8988T (cell line): Measurements from ENCODE around the gene UNC79.
"Not testable (repeated sequence)": the region's sequence is repeated elsewhere in the genome, so short reads cannot be mapped to it uniquely, and the experiment has no call there.

Experiments
- DNase-seq: peaks from one replicate; pipeline ENCODE4 v3.0.0; 2011

The UNC79 gene

DNA sequence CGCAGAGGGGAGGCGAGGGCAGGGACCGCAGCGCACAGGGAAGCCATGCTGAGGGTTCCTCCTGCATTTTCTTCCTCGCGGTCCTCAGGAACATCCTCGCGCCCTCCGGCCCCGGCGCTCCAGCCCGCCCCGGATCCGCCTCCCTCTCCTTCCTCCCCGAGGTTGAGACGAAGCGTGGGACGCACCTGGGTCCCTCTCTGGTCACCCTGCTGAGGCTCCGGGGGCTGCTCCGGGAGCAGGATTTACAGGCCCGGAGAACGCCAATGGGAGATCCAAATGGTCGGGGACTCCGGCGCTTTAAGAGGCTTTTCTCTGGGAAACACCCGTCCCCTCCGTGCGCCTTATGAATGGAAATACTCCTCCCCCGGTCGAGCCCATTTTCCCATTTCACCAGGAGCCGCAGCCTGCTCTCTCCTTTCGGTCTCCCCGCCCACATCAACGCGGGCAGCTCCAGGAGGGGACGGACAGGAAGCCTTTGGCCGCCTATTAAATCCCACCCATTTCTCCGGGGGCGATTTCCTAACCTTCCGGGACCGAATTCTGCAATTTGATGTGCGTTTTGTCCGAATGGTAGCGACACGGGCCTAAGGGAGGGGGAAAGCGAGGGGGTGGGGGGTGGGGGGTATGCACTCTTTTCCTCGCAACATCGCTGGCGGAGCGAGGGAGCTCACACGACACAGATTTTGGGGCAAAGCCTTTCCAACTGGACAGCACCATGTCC, at the start of gene UNC79:
Gene UNC79 (plus strand): TSS at position 625 of the 721 bp plus-strand sequence. CDS start 91 bp downstream, at position 716.
- DNase-seq = peak; percentile 32

DNA sequence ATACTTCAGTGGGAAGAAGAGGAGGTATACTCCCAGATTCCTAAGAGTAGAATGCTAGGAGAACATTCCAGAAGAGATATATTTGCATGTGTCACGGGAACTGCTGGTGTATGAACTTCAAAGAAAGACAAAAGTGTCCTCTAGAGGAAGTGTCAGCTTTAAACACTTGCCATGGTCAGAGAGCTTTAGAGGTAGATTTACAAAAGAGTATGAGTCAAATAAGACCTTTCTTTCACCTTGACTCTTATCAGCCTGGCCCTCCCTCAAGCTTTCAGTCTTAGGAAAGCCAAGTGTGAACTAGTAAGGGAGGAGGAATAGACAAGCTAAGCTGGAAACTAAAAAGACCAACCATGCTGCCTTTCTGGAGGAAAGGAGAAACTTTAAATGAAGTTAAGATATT, 49.1 kb upstream of the UNC79 start:
- no peak for DNase-seq

DNA sequence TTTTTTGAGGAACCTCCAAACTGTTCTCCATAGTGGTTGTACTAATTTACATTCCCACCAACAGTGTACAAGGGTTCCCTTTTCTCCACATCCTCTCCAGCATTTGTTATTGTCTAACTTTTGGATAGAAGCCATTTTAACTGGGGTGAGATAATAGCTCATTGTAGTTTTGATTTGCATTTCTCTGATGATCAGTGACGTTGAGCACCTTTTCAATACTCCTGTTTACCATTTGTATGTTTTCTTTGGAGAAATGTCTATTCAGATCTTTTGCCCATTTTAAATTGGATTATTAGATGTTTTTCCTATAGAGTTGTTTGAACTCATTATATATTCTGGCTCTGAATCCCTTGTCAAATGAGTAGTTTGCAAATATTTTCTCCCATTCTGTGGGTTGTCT, 46.5 kb upstream of the UNC79 start:
- not testable (repeated sequence) for DNase-seq

DNA sequence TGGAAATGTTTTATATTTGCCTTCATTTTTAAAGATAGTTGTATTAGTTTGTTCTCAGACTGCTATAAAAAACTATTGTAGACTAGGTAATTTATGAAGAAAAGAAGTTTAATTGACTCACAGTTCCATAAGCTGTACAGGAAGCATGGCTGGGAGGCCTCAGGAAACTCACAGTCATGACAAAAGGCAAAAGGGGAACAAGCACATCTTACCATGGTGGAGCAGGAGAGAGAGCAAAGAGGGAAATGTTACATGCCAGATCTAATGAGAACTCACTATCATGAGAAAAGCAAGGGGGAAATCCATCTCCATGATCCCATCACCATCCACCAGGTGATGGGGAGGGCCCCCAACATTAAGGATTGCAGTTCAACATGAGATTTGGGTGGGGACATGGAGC, 35.5 kb upstream of the UNC79 start:
- no peak for DNase-seq

DNA sequence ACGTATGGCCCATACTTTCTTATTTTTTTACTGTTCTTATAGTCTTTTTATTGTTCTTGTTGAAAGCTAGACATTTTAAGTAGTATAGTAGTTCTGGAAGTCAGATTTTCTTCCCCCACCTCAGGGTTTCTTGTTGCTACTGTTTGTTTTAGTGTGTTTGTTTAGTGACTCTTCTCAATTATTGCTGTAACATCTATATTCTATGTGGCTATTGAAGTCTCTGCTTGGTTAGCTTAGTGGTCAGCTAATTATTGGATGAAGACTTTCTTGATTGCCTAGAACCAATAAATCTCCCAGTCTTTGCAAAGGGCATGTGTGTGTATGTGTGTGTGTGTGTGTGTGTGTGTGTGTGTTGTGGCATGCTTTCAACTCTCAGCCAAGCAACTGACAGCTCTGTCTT, 34.3 kb upstream of the UNC79 start:
- DNase-seq = no peak

DNA sequence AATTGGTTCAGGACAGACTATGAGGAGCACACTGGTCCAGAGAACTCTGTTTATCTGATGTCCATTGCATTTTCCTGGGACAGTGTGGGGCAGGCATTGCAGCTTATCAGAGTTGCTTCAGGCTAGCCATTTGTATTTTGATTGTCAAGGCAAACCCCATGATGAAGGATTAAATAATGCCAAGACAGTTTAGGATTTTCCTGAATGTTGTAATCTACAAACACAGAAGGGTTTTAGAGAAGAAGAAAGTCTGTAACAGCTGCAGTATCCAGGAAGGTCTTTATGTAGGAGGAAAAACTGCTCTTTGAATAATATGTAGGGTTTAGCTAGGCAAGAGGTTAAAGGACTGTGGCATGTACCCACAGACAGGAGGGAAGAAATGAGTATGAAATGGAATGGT, 32.2 kb upstream of the UNC79 start:
- no peak for DNase-seq

DNA sequence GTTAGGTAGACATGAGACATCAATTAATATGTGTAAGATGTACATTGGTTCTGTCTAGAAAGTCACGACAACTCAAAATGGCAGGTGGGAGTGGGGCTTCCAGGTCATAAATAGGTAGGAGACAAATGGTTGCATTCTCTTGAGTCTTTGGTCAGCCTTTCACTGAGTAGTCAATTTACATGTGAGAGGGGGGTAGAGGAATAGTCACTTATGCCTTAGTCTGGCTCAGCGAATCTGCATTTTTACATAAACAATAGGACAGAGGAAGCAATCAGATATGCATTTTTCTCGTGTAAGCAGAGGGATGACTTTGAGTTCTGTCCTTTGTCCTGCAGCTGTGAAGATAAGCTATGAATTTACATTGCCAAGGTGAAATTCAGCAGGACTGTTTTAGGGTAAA, 27.8 kb upstream of the UNC79 start:
- no peak for DNase-seq

DNA sequence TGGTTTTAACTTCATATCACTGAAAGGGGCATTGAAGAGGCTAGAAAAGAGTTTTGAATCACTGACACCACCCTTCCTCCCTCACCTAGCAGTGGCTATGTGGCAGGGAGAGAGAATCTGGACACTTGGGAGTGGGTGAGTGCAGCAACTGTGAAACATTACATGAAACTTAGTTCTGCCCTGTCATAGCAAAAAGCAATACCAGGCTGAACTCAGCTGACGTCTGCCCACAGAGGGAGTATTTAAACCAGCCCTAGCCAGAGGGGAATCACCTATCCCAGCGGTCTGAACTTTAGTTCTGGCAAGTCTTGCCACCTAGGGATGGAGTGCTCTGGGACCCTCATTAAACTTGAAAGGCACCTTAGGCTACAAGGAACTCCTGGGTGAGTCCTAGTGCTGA, 20.7 kb upstream of the UNC79 start:
- no peak for DNase-seq

DNA sequence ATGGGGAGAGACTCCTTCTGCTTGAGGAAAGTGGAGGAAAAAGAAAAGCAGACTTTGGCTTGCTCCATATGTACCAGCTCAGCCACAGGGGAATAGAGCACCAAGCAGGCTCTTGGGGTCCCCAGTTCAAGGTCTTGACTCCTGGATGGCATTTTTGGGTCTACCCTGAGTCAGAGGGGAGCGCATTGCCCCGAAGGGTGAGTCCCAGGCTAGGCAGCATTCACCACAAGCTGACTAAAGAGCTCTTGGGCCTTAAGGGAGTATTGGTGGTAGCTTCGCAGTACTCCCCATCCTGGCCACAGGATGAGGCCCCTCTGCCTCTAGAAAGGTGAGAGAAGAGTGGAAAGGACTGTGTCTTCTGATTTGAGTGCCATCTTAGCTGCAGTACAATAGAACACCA, 19.8 kb upstream of the UNC79 start:
- DNase-seq = no peak

DNA sequence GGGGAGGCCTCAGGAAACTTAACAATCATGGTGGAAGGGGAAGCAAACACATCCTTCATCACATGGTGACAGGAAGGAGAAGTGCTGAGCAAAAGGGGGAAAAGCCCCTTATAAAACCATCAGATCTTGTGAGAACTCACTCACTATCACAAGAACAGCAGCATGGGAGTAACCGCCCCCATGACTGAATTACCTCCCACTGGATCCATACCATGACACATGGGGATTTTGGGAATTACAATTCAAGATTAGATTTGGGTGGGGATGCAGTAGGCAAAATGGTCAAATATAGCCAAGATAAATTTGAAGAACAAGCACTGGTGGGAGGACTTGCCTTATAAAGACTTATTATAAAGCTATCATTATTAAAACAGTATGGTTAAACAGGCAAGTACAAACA, 5.6 kb upstream of the UNC79 start:
- DNase-seq = not testable (repeated sequence)

DNA sequence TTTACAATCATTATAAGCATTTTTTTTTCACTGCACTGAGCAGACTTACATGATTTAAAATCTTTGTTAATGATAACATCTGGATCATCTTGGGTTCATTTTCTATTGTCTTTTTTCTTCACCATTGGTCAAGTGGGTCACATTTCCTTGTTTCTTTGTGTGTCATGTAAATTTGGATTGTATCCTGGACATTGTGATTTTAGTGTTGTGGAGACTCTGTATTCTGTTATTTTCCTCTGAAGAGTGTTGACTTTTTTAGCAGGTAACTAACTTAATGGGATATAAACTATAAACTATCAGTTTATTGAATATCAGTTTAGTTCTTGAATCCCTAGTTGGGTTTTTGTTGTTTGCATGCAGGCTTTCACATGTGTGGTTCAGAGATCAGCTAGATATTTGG, 4.0 kb upstream of the UNC79 start:
- DNase-seq = no peak

DNA sequence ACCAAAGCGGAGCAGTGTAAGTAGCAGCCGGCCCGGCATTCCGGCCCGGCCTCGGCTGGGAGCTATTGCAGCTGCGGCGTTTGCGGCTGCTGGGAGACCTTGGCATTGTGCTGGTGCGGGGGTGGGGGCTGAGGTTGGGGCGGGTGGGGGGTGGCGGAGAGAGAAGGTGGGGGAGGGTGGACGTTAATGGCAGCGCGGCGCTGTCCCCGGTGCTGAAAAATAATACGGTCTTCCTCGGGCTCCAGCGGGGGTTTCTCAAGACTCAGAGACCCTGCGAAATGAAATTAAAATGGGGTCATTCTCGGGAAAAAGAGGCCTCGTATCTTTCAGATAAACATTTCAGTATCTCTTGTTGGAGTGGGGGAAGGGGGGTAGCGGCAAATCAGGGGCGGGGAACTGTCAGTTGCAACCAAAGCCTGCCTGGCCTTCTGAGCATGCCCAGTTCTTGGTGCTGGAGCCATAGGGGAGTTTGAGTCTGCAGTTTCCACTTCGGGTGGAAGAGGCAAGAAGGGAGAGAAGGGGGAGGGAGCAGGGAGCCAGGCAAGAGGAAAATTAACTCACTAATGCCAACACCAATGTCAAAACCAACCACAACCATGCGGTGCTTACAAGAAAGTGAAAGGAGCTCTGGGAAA, 414 bp downstream of the UNC79 start:
- no peak for DNase-seq

DNA sequence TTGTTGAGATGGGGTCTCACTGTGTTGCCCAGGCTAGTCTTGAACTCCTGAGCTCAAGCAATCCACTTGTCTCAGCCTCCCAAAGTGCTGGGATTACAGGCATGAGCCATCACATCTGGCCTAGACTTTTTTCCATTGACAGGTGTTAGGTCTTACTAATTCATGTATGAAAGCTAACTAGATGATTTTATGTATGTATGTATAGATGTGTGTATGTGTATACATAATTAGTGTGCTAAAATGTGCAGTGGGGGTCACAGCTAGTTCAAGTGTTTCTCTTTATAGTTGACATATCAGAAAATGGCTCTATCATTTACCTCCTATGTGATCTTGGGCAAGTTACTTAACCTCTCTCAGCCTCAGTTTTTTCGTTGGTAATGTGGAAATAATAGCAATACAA, 23.5 kb downstream of the UNC79 start:
- DNase-seq = no peak

DNA sequence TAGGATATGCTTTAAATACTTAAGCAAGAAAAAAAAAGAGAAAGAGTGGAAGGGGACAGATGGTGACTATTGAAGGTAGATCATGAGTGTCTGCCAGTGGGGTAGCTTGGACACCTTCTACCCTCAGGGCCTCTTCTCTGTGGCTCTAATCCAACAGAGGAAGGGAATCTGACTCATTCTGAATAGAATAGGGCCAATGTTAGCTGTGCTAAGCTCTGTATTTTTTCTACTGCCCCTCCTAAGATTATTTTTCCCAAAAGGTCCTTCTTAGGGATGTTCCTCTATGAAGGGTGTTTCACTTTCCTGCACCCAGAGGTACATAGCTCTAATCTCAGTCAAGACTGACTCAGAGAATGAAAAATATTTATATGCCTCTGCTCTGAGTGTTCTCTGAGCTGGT, 25.6 kb downstream of the UNC79 start:
- no peak for DNase-seq

DNA sequence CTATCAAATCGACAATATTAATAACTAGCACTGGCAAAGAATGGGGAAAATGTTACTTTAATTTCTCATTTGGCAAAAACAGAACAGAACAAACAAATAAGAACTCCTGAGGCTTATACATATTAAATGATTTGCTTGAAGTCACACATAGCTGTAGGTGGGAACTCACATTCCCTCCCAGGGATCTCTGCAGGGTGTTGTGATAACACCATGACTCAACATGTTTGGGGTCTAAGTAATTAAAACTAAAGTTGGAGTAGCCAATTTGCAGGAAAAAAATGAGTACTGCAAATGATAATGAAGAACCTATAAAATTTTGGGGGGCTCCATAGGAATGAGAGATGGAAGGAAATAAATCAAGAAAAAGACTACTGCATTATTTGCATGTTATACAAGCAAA, 27.5 kb downstream of the UNC79 start:
- no peak for DNase-seq

DNA sequence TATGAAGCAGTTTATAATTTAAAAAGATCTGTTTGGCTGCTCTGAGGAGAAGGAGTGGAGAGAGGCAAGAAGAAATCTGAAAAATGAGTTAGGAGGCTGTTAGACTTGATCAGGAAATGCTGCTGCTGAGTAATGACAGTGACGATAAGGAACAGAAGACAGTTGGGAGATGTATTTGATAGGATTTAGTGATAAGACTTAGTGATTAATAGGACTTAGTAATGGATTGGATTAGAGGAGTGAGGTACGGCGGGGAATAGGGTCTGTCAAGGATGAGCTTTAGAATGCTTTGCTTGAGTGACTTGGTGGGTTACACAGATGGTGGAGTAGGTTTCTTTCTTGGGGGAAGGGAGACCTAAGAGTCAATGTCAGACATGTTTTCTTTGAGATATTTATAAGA, 31.7 kb downstream of the UNC79 start:
- no peak for DNase-seq

DNA sequence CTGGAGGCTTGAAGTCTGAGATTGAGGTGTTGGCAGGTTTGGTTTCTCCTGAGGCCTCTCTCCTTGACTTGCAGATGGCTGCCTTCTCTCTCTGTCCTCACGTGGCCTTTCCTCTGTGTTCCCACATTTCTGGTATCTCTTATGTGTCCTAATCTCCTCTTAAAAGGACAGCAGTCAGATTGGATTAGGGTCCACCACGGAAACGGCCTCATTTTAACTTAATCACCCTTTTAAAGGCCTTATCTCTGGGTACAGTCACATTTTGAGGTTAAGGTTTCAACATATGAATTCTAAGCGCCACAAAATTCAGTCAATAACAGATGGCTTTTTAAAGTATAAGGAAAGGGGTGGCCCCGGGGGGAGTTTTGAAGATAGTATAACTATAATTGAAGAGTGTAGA, 33.5 kb downstream of the UNC79 start:
- DNase-seq = no peak

DNA sequence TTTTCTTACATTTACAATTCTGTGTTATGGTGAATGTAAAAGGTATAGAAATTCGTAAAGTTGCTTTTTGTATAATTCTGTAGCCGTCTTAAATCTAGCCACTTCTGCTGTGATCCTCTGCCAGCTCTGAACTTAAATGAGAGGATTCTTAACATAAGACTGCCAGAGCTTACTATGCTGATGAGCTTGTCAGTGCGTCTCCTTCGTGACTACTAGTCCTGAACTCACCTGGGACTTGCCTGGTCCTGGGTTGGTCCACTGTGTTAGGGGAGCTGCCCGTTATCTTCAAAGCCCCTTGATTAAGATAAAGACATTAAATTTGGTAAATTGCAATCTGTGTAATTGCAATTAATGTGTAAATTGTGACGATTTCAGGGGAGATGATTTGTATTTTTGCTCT, 44.7 kb downstream of the UNC79 start:
- DNase-seq = no peak

DNA sequence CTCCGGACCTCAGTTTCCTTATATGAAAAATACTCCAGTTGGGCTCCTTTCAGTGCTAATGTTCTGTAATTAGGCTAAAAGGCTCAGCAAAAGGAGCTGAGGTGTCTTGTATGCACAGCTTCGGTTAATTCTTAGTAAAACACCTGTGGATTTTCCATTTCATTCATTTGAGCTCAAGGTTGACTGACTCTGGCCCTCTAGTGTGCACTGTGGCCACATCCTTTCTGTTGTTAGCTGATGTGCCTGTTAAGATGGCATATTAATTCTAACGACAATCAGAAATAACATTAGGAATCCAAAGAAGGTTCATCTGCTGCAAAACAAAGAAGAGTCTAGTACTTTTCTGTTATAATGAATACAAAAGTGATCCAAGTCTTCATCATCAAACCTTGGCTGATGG, 45.6 kb downstream of the UNC79 start:
- DNase-seq = no peak

DNA sequence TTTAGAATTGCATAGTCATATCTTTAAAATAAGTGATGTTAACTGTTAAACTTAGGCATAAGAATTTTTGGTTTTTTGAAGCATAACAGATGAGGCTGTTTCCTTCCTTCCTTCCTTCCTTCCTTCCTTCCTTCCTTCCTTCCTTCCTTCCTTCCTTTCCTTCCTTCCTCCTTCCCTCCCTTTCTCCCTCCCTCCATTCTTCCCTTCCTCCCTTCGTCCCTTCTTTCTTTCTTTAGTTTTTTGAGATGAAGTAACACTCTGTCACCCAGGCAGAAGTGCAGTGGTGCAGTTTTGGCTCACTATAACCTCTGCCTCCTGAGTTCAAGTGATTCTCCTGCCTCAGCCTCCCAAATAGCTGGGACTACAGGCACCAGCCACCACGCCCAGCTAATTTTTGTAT, 48.3 kb downstream of the UNC79 start:
- DNase-seq = not testable (repeated sequence)

DNA sequence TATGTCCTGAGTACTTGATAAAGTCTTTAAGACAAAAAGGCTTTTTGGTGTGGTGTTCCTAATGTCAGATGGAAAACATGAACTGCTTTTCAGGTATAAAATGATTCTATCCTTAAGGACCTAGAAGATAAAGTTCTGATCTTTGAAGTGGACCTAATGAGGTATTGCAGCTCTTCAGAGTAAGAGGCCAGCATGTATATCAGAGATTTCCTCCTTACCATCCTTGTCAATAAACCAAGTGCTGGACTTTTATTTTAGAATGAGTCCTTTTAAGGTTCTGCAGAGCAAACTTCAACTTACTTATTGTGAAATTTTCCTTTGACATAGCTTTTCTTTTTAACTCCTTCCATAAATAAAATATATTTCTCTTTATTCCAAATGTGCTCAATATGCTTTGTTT, 50.1 kb downstream of the UNC79 start:
- DNase-seq = no peak

DNA sequence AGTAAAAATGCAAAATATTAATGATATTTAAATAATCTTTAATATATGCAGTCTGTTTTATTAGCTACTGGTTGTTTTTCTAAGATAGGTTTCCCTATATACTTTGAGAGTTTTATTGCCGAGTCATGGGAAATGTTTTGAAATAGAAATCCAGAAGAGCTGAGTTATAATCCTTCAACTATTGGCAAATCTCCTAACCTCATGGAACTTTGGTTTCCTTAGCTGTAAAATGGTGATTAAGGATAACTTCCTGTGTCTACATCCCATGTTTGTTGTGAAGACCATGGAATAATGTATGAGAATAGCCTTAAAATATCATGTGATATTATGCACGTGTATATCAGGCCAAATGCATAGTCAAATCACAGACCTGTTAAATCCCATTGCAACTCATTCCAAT, 51.0 kb downstream of the UNC79 start:
- DNase-seq = no peak

DNA sequence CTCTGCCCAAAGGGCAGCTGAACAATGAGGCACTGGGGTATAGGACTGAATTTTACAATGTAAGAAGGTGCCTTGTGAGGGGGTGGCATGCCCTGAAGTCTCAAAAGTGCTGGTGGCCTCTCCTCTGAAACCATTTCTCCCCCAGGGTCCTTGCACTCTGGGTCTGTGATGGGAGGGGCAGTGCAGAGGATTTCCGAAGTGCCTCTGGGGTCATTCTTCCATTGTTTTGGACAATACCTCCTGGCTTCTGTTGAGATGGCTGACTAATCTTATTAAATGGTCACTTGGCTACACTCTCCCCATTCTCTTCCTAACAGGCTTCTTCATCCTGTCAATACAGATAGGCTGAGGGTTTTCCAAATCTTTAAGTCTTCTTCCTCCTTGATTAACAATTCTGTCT, 59.3 kb downstream of the UNC79 start:
- DNase-seq = no peak

DNA sequence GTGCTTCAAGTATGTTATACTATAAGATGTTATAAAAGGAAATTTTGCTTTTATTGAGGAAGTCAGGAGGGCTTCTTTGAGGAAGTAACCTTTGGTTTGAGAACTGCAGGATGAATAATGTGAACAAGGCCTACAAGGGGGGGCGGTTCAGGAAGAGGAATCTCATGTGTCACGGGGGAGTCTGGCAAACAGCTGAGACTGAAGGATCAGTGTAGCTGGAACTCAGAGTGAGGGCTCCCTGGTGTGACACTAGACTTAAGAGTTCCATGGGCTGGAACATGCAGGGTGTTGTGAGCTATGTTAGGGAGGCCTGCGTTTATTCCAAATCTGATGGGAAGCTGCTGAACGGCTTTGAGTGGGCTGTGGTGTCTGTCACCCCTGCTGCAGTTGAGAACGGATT, 62.3 kb downstream of the UNC79 start:
- DNase-seq = no peak

DNA sequence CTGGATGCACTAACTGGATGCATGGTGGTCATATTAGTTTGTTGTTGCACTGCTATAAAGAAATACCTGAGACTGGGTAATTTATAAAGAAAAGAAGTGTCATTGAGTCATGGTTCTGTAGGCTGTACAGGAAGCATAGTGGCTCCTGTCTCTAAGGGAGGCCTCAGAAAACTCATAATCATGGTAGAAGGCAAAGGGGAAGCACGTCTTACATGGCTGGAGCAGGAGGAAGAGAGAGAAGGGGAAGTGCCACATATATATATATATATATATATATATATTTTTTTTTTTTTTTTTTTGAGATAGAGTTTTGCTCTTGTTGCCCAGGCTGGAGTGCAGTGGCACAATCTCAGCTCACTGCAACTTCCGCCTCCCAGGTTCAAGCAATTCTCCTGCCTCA, 62.9 kb downstream of the UNC79 start:
- not testable (repeated sequence) for DNase-seq
